ENCODE measurements around the gene OR10A3.

- TF ChIP-seq CTCF (conservative IDR thresholded peaks at IDR 0.05) (no peak), ZFX (IDR thresholded peaks at IDR 0.05) (no peak)
Measured at GRCh38 chr11:7941146-7941545, 362 bp downstream of the OR10A3 start.

Measured in C4-2B (cell line).